Body of pancreas (tissue), 4 donors: ENCODE data around the gene NDUFA13.

Experiments
- POLR2A ChIP-seq, 3 donors: fragments of 450-650 bp; IDR thresholded peaks; one replicate each; pipeline ENCODE4 v1.6.1; 2016; ENCODE audit warnings: antibody characterized with exemption in 3 of 3, mild to moderate bottlenecking in 2 of 3
- TF ChIP-seq, protein P1 (sequence below), 7 experiments: fragments of 450-650 bp in 4 of 7; fragments of 200-600 bp in 3 of 7; sonication (generic) in 3 of 7; IDR thresholded peaks; one replicate each; pipeline ENCODE4 v1.5.1; 2016 to 2019; ENCODE audit warnings: antibody characterized with exemption in 7 of 7

DNA sequence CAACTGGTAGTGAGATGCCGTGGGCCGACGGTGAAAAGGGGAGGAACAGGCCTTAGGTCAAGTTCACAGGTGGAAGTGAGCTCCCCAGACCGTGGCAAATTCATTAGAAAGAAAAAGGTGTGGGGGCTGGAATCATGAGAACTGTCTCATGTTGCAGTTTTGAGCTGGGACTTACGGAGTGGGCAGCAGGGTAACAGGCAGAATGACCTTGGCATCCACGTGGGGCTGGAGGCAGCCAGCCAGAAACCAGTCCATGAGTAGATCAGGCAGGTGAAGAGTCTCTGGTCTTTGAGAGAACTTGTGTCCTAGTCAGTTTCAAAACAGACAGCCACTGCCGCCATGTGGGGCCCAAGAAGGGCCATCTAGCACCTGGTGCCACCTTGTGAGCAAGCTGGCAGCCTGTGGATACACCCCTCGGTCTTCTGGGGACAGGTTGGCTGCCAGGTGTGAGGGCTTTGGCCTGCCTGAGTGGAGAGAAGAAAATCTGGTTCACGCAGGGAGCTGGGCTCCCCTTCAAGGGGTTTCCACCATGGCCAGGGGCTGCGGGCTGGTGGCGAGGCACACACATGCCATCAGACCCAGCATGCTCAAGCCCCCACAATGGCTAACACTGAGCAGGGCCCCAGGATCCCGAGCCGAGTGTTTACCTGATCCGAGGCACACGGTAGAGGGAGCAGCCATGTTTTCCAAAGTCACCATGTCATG is 24.6 kb upstream of the NDUFA13 start:
- no peak for TF ChIP-seq POLR2A (IDR thresholded peaks at IDR 0.05)
- TF ChIP-seq, protein P1, sequence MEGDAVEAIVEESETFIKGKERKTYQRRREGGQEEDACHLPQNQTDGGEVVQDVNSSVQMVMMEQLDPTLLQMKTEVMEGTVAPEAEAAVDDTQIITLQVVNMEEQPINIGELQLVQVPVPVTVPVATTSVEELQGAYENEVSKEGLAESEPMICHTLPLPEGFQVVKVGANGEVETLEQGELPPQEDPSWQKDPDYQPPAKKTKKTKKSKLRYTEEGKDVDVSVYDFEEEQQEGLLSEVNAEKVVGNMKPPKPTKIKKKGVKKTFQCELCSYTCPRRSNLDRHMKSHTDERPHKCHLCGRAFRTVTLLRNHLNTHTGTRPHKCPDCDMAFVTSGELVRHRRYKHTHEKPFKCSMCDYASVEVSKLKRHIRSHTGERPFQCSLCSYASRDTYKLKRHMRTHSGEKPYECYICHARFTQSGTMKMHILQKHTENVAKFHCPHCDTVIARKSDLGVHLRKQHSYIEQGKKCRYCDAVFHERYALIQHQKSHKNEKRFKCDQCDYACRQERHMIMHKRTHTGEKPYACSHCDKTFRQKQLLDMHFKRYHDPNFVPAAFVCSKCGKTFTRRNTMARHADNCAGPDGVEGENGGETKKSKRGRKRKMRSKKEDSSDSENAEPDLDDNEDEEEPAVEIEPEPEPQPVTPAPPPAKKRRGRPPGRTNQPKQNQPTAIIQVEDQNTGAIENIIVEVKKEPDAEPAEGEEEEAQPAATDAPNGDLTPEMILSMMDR (IDR thresholded peaks at IDR 0.05): no peak
